ENCODE measurements around the gene ZNF783. TPM values are rescaled to one million over a fixed set of nuclear protein-coding genes. Genes with fewer than 3 reads are reported as not detected.

The ZNF783 gene
- total RNA-seq, 6 experiments from 2014 or later: 7.8 to 8.9 (median 8.5) TPM

GRCh38 chr7:149313981-149314380 lies 52.0 kb downstream of the ZNF783 start:
- Mint-ChIP-seq H3K4me3 (no peak overlapping the region), H3K36me3 (ENCODE audit: low read depth) (no peaks in the 10 kb centered on the region), H3K4me1 (ENCODE audit: low read depth) (peaks cover 10% of the 10 kb centered on the region; the same call in 1 of the 2 replicates), H3K27me3 (ENCODE audit: insufficient read depth) (peaks cover 14% of the 10 kb centered on the region), H3K9me3 (no peaks in the 10 kb centered on the region), H3K27ac (no peak overlapping the region)
- no peak for TF ChIP-seq CTCF (IDR thresholded peaks at IDR 0.05)
- DNase-seq: no peak

- TF ChIP-seq CTCF (IDR thresholded peaks at IDR 0.05): no peak
- Mint-ChIP-seq H3K4me1 (ENCODE audit: low read depth) (peaks cover 16% of the 10 kb centered on the region), H3K4me3 (no peak overlapping the region), H3K27me3 (ENCODE audit: insufficient read depth) (peaks cover 19% of the 10 kb centered on the region), H3K36me3 (ENCODE audit: low read depth) (no peaks in the 10 kb centered on the region), H3K27ac (no peak overlapping the region), H3K9me3 (no peaks in the 10 kb centered on the region)
- DNase-seq: no peak
Observed at GRCh38 chr7:149316606-149317005, 54.6 kb downstream of the ZNF783 start.

DNA sequence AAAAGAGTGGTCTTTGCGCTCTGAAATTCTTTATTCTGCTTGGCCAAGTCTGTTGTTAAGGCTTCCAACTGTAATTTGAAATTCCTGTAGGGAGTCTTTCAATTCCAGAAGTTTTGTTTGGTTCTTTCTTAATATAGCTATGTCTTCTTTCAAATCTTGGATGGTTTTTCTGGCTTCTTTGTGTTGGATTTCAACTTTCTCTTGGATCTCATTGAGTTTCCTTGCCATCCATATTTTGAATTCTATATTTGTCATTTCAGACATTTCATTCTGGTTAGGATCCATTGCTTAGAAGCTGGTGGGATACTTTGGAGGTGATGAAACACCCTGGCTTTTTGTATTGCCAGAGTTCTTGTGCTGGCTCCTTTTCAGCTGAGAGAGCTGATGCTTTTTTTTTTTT lies 55.5 kb downstream of the ZNF783 start:
- DNase-seq: no peak
- peaks cover 19% of the 10 kb centered on the region for H3K27me3 Mint-ChIP-seq (ENCODE audit: insufficient read depth)
- no peak overlapping the region for H3K27ac Mint-ChIP-seq
- H3K4me3 Mint-ChIP-seq: no peak overlapping the region
- peaks cover 25% of the 10 kb centered on the region for H3K4me1 Mint-ChIP-seq (ENCODE audit: low read depth)
- H3K36me3 Mint-ChIP-seq (ENCODE audit: low read depth): no peaks in the 10 kb centered on the region
- H3K9me3 Mint-ChIP-seq: no peaks in the 10 kb centered on the region
- no peak for TF ChIP-seq CTCF (IDR thresholded peaks at IDR 0.05)

DNA sequence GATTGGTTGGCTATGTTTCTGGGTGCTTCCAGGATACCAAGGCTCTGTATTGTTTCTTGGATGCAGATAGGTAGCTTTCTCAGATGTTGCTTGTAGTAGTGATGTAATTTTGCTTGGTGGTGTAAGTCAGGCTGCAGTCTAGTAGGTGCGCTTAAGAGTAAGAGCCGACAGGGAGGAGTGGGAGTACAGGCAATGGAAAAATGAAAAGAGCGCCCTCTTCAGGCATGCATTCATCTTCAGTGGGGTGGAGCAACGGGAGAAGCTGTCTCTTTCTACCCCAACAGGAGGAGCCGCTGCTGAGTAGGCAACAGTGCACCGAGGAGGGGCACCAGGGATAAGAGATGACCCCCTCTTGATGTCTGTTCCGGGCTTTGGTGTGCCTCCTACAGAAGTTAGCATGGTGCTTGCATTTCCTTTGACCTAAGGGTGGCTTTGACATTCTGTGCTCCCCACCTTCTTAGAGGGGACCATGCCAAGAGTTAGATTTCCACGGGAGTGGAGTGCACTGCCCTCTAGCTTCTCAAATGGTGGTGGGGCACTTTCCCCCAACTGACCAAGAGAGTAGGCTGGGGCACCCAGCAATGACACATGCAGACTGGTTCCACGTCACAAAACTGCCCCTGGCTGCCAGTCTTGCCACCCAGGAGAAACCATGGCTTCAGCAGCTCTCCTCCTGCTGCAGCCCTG lies 56.1 kb downstream of the ZNF783 start:
- no peak overlapping the region for H3K27ac Mint-ChIP-seq
- no peaks in the 10 kb centered on the region for H3K36me3 Mint-ChIP-seq (ENCODE audit: low read depth)

DNA sequence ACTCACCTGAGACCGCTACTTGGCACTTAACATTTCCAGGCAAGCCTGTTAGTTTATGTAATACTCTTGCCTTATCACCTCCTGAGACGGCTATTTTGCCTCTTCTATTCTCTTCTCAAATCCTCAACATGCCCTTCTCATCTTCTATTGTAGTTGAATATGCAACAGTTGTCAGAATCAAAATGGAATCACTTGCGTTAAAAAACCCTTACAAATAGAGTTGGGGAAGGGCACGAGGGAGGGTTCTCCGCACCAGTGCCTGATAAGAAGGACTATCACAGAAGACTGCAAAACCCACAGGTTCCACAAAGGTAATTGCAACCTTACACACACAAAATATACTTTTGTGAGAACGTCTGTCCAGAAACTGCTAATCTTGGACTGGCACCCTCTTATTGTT lies 57.4 kb downstream of the ZNF783 start:
- H3K36me3 Mint-ChIP-seq (ENCODE audit: low read depth): no peaks in the 10 kb centered on the region
- DNase-seq: no peak
- H3K4me1 Mint-ChIP-seq (ENCODE audit: low read depth): peaks cover 27% of the 10 kb centered on the region
- H3K9me3 Mint-ChIP-seq: no peaks in the 10 kb centered on the region
- H3K4me3 Mint-ChIP-seq: no peak overlapping the region
- peaks cover 19% of the 10 kb centered on the region for H3K27me3 Mint-ChIP-seq (ENCODE audit: insufficient read depth)
- no peak overlapping the region for H3K27ac Mint-ChIP-seq
- TF ChIP-seq CTCF (IDR thresholded peaks at IDR 0.05): no peak

More for the DNA sequence above, 56.1 kb downstream of the ZNF783 start:
- Mint-ChIP-seq H3K4me3 (no peak overlapping the region), H3K4me1 (ENCODE audit: low read depth) (peaks cover 27% of the 10 kb centered on the region), H3K27me3 (ENCODE audit: insufficient read depth) (peaks cover 19% of the 10 kb centered on the region), H3K9me3 (no peaks in the 10 kb centered on the region)
- DNase-seq: no peak
- peak; percentile 46 for TF ChIP-seq CTCF (IDR thresholded peaks at IDR 0.05)
